Lung (tissue), 12 donors: ENCODE data around the gene GPC6. TPM values are rescaled to one million over a fixed set of nuclear protein-coding genes. Genes with fewer than 3 reads are reported as not detected.

ENCODE experiments used
- ATAC-seq: fragments of 200-7000 bp; cut with Tn5 transposase; one replicate; pipeline ENCODE4 v1.9.1; 2020; ENCODE audit warnings: moderate number of reproducible peaks; ENCODE audit not compliant: insufficient read depth, low FRiP score
- DNase-seq, 3 donors: peaks; one replicate each; pipeline ENCODE4 v3.0.0-alpha.2; 2013 to 2017
- H3K27ac ChIP-seq, 2 donors: one replicate each; pipeline ENCODE4 v1.5.1; 2013; ENCODE audit warnings: mild to moderate bottlenecking in 2 of 2, moderate library complexity in 2 of 2, control low read depth in 1 of 2, inconsistent platforms in 1 of 2, low read depth in 1 of 2, low read length in 1 of 2
- H3K27me3 ChIP-seq, 3 donors: one replicate each; pipeline ENCODE4 v1.5.1; 2013; ENCODE audit warnings: low read length in 2 of 3; ENCODE audit not compliant: control insufficient read depth in 3 of 3, insufficient read depth in 3 of 3
- H3K36me3 ChIP-seq, 4 donors: one replicate each; pipeline ENCODE4 v1.5.1; 2013; ENCODE audit warnings: low read length in 4 of 4, mild to moderate bottlenecking in 1 of 4, moderate library complexity in 1 of 4; ENCODE audit not compliant: control insufficient read depth in 4 of 4, insufficient read depth in 4 of 4
- H3K4me1 ChIP-seq, 5 donors: one replicate each; pipeline ENCODE4 v1.5.1; 2013; ENCODE audit warnings: low read length in 5 of 5, mild to moderate bottlenecking in 2 of 5, moderate library complexity in 1 of 5; ENCODE audit not compliant: control insufficient read depth in 5 of 5, insufficient read depth in 5 of 5
- H3K4me3 ChIP-seq: one replicate; pipeline ENCODE4 v1.5.1; 2013; ENCODE audit warnings: mild to moderate bottlenecking, control low read depth, moderate library complexity
- H3K9ac ChIP-seq, 2 donors: one replicate each; pipeline ENCODE4 v1.5.1; 2013; ENCODE audit warnings: low read length in 2 of 2, control low read depth in 1 of 2; ENCODE audit not compliant: insufficient read depth in 1 of 2
- H3K9me3 ChIP-seq, 4 donors: one replicate each; pipeline ENCODE4 v1.5.1; 2013; ENCODE audit warnings: low read length in 3 of 4, mild to moderate bottlenecking in 1 of 4, moderate library complexity in 1 of 4; ENCODE audit not compliant: control insufficient read depth in 4 of 4, insufficient read depth in 3 of 4
- CTCF ChIP-seq: IDR thresholded peaks from 2 replicates; pipeline ENCODE4 v1.5.1; 2012; ENCODE audit warnings: mild to moderate bottlenecking; ENCODE audit errors: control extremely low read depth, extremely low read depth
- WGBS, 2 donors: extraction: QIAGEN DNeasy Blood & Tissue Kit; methylation state at CpG; one replicate each; pipeline ENCODE4 v1.1.7; 2013; 5-methylcytosine and 5-hydroxymethylcytosine counted together
- polyA plus RNA-seq, 2 donors: library from polyadenylated mRNA; stranded (reverse); fragments of 200-250 nt; gene quantifications; one replicate each; pipeline ENCODE4 v1.2.1, GENCODE V29; 2013
- total RNA-seq, 2 donors: library from RNA; depleted of rRNA in 1 of 2; stranded (reverse); fragments of >200 nt in 1 of 2; gene quantifications; one replicate each; pipeline ENCODE4 v1.2.1, GENCODE V29; 2014 to 2021
- donor health status: control.
- donor health status: control.
- donor health status: Bipolar disorder and iron deficiency.
- donor health status: healthy.
- donor health status: DM: yes; HTN: yes; CAD: no.

The GPC6 gene
- total and polyA plus RNA-seq, 4 donors, result 0.45 to 31.4 (median 4.8) TPM

GRCh38 chr13:94280349-94280748, 1053.7 kb downstream of the GPC6 start:
- Histone ChIP-seq H3K27me3 (no peaks in the 10 kb centered on the region), H3K4me1 (no peaks in the 10 kb centered on the region)
- TF ChIP-seq CTCF, result no peak

GRCh38 chr13:94280845-94281244, 1054.2 kb downstream of the GPC6 start:
- TF ChIP-seq CTCF, result no peak
- Histone ChIP-seq H3K4me1 (no peaks in the 10 kb centered on the region), H3K36me3 (no peaks in the 10 kb centered on the region), H3K4me3 (no peak overlapping the region), H3K27ac (no peak overlapping the region), H3K27me3 (no peaks in the 10 kb centered on the region), H3K9ac (no peak overlapping the region), H3K9me3 (peaks cover 0 to 4% (median 1%) of the 10 kb centered on the region in 4 donors)
- DNase-seq, result no peak
- ATAC-seq, result no peak

More at GRCh38 chr13:94280349-94280748, 1053.7 kb downstream of the GPC6 start:
- no peak overlapping the region for H3K27ac ChIP-seq
- H3K4me3 ChIP-seq, result no peak overlapping the region
- DNase-seq (no peak), ATAC-seq (no peak)
- H3K9me3 ChIP-seq, result peaks cover 0 to 4% (median 1%) of the 10 kb centered on the region in 4 donors
- no peaks in the 10 kb centered on the region for H3K36me3 ChIP-seq
- WGBS, 2 donors, result 73 to 78% methylated on average over 3 of the region's 3 CpGs
- no peak overlapping the region for H3K9ac ChIP-seq

- Histone ChIP-seq H3K4me3 (no peak overlapping the region), H3K9ac (no peak overlapping the region), H3K36me3 (no peaks in the 10 kb centered on the region), H3K4me1 (no peaks in the 10 kb centered on the region), H3K27me3 (no peaks in the 10 kb centered on the region), H3K9me3 (peaks cover 0 to 2% (median 0%) of the 10 kb centered on the region in 4 donors), H3K27ac (no peak overlapping the region)
- DNase-seq, result no peak
- 78 to 80% methylated on average over 3 of the region's 3 CpGs for WGBS, 2 donors
- ATAC-seq, result no peak
- TF ChIP-seq CTCF, result no peak
These were observed 1060.0 kb downstream of the GPC6 start for GRCh38 chr13:94286581-94286980.

GRCh38 chr13:94291631-94292322, 1065.2 kb downstream of the GPC6 start:
- H3K27ac ChIP-seq, result no peak overlapping the region
- ATAC-seq (no peak), DNase-seq (no peak)
- H3K4me1 ChIP-seq, result no peaks in the 10 kb centered on the region
- H3K36me3 ChIP-seq, result no peaks in the 10 kb centered on the region
- H3K4me3 ChIP-seq, result no peak overlapping the region
- no peak overlapping the region for H3K9ac ChIP-seq
- TF ChIP-seq CTCF, result no peak
- 84 to 89% methylated on average over 5 of the region's 5 CpGs for WGBS, 2 donors
- no peaks in the 10 kb centered on the region for H3K9me3 ChIP-seq
- H3K27me3 ChIP-seq, result no peaks in the 10 kb centered on the region
